NB4 (cell line): ENCODE results near the gene CSF1.

Source experiments
- POLR2A ChIP-seq: IDR thresholded peaks from 2 replicates; pipeline ENCODE4 v1.6.1; 2011; ENCODE audit warnings: mild to moderate bottlenecking; ENCODE audit not compliant: insufficient read length; ENCODE audit errors: extremely low read depth
- TF ChIP-seq, protein P1 (sequence below): IDR thresholded peaks from one replicate; pipeline ENCODE4 v1.5.1; 2012; ENCODE audit warnings: low read depth, low read length

DNA sequence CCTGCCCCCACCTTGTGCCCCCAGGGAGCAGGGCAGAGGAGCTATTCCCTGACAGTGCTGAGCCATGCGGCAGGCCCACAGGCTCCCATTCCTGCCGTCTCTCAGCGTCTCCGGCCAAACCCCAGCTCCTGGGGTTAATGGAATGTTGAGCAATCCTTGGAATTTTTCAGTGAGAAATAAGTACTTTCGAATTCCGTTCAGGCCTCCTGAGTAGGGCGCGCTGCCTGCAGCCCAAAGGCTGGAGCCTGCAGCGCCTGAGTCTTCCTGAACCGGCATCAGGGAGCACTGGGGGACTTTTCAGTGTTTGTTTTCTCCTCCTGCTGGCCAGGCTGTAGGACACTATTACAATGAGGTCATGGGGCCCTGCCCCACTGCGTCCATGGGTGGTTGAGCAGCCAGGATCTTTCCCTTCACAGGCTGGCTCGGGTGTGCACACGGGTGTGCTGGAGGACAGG lies 33.3 kb upstream of the CSF1 start:
- TF ChIP-seq, protein P1, sequence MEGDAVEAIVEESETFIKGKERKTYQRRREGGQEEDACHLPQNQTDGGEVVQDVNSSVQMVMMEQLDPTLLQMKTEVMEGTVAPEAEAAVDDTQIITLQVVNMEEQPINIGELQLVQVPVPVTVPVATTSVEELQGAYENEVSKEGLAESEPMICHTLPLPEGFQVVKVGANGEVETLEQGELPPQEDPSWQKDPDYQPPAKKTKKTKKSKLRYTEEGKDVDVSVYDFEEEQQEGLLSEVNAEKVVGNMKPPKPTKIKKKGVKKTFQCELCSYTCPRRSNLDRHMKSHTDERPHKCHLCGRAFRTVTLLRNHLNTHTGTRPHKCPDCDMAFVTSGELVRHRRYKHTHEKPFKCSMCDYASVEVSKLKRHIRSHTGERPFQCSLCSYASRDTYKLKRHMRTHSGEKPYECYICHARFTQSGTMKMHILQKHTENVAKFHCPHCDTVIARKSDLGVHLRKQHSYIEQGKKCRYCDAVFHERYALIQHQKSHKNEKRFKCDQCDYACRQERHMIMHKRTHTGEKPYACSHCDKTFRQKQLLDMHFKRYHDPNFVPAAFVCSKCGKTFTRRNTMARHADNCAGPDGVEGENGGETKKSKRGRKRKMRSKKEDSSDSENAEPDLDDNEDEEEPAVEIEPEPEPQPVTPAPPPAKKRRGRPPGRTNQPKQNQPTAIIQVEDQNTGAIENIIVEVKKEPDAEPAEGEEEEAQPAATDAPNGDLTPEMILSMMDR = no peak
- TF ChIP-seq POLR2A = no peak
